D721Med (cell line): Measurements from ENCODE around the gene LMNB1.
"Not testable (repeated sequence)": the region's sequence is repeated elsewhere in the genome, so short reads cannot be mapped to it uniquely, and the experiment has no call there.

Experiments used
- DNase-seq: peaks from one replicate; pipeline ENCODE4 v3.0.0; 2011; ENCODE audit warnings: low spot score; ENCODE audit not compliant: insufficient read length
- FAIRE-seq: peaks from 2 replicates; lab custom pipeline; 2011; peaks lifted over from hg19 to GRCh38; lab: Jason Lieb, UNC
- TF ChIP-seq, protein P1 (sequence below): IDR thresholded peaks from 2 replicates; pipeline ENCODE4 v1.5.1; 2012; ENCODE audit warnings: mild to moderate bottlenecking, control low read depth; ENCODE audit not compliant: insufficient read depth; ENCODE audit errors: missing control alignments

The LMNB1 gene

DNA sequence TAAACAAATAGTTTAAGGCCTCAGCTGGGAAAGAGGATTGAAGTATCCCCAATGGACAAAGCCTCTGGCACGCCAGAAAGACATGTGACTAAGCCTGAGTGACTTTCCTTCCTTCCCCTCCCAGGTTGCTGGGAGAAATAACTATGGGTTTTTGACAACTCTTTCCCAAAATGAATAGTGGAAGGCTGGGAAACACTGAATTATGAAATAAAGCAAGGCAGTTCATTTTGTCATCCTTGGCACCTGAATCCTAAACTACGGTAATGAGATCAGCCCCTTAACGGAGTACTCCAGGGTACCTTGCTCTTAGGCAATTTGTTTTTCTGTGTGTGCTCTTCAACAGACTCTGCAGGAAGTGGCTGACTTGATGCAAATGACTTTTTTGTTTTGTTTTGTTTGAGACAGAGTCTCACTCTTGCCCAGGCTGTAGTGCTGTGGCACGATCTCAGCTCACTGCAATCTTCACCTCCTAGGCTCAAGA, 75.2 kb downstream of the LMNB1 start:
- DNase-seq, result no peak
- TF ChIP-seq, protein P1, sequence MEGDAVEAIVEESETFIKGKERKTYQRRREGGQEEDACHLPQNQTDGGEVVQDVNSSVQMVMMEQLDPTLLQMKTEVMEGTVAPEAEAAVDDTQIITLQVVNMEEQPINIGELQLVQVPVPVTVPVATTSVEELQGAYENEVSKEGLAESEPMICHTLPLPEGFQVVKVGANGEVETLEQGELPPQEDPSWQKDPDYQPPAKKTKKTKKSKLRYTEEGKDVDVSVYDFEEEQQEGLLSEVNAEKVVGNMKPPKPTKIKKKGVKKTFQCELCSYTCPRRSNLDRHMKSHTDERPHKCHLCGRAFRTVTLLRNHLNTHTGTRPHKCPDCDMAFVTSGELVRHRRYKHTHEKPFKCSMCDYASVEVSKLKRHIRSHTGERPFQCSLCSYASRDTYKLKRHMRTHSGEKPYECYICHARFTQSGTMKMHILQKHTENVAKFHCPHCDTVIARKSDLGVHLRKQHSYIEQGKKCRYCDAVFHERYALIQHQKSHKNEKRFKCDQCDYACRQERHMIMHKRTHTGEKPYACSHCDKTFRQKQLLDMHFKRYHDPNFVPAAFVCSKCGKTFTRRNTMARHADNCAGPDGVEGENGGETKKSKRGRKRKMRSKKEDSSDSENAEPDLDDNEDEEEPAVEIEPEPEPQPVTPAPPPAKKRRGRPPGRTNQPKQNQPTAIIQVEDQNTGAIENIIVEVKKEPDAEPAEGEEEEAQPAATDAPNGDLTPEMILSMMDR, result no peak
- no peak for FAIRE-seq

- DNase-seq (no peak), FAIRE-seq (no peak)
- TF ChIP-seq, protein P1, result no peak
These were observed 75.9 kb downstream of the LMNB1 start for GRCh38 chr5:126852841-126853271.

DNA sequence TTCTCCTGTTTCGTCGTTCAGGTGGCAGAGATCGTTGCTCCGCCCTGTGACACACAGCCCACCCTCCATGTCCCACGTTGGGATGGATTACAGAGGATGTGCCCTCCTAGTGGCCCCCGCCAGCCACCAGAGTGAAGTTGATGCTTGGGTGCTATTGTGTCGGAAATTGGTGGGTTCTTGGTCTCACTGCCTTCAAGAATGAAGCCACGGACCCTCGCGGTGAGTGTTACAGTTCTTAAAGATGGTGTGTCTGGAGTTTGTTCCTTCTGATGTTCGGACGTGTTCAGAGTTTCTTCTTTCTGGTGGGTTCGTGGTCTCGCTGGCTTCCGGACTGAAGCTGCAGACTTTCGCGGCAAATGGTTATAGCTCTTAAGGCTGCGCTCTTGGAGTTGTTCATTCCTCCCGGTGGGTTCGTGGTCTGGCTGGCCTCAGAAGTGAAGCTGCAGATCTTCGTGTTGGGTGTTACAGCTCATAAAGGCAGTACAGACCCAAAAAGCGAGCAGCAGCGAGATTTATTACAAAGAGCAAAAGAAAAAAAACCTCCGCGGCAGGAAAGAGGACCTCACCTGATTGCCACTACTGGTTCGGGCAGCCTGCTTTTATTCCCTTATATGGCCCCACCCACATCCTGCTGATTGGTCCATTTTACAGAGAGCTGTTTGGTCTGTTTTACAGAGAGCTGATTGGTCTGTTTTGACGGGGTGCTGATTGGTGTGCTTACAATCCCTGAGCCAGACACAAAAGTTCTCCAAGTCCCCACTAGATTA, 76.8 kb downstream of the LMNB1 start:
- not testable (repeated sequence) for DNase-seq, FAIRE-seq

DNA sequence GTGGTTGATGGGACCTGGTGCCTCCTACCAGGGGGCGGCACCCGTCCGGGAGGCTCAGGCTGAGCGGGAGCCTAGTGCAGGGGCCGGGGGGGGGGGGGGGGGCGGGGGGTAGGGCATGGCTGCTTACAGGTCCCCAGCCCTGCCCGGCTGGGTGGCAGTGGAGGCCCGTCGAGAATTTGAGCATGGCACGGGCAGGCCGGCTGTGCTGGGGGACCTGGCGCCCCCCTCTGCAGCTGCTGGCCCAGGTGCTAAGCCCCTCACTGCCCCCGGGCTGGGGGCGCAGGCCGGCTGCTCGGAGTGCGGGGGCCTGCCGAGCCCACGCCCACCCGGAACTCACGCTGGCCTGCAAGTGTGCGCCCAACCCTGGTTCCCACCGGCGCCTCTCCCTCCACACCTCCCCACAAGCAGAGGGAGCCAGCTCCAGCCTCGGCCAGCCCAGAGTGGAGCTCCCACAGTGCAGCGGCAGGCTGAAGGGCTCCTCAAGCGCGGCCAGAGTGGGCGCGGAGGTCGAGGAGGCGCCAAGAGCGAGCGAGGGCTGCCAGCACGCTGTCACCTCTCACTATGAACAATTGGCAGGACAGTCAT, 77.7 kb downstream of the LMNB1 start:
- TF ChIP-seq, protein P1, result no peak
- FAIRE-seq, result no peak
- no peak for DNase-seq

- FAIRE-seq (no peak), DNase-seq (no peak)
- TF ChIP-seq, protein P1, result no peak
These were observed 78.3 kb downstream of the LMNB1 start for GRCh38 chr5:126855266-126855665.

DNA sequence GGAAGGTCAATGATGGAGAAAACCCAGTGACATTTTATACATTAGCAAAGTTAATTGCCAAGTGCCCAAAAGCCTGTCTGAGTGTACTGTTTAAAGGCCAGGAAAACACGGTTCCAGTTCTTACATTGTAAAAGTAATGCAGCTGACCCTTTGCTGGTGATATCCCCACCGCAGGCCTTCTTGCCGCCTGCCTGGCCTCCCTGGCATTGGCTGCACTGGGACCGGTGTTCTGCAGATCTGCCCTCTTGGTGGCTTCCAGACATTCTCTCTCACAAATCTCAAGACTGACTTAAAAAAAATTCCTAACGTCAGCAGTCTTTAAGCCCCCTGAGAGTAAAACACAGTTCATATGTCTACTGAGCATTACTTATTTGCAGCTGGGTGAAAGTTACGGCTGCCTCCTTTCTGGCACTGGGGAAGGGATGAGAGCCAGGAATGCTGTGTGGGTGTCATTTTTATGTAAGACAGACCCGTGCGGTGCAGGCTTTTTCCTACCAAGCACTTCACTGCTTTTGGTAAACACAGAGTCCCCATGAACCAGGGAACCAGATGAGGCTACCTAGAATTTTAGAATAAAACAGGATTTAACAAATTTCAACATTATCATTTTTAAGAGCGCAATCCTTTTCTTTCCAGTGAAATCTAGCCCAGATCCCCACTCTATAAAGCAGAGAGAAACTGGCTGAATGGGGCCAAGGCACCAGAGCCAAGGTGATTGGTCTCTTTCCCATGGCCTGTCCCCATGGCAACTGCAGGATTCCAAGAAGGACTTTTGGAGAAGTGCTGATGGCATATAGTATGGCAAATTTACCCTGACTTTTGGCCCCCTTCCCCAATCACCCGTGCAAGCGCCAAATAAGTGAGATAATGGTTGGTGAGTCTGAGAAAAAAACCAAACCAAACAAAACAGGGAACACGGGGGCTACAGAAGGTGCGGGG, 80.8 kb downstream of the LMNB1 start:
- no peak for DNase-seq
- TF ChIP-seq, protein P1, result no peak
- no peak for FAIRE-seq

DNA sequence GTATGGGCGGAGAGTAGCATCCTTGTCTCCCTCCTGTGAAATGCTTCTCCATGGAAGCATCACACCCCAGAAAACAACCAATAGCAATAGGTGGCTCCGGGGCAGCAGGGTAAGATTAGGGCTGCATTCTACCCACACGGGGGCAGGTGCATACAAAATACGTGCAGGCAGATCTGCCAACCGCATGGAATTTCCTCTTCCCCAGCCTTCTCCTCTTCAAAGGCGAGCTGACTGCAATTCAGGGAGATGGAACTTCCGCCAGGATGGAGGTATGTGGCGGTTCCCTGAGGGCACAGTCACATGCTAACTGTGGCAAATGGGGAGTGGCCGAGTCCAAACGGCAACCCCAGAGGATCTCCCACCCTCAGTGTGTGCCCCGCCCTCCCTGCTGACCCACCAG, 81.5 kb downstream of the LMNB1 start:
- DNase-seq, result no peak
- TF ChIP-seq, protein P1, result no peak
- no peak for FAIRE-seq
